Esophagus (tissue), 2 donors: ENCODE results near the gene SULT2A1. TPM values are rescaled to one million over a fixed set of nuclear protein-coding genes. Genes with fewer than 3 reads are reported as not detected.

Experiments used
- H3K27ac ChIP-seq, 2 donors: one replicate each; pipeline ENCODE4 v1.5.1; 2013; ENCODE audit warnings: low read depth in 2 of 2, mild to moderate bottlenecking in 2 of 2, inconsistent platforms in 1 of 2, low read length in 1 of 2, moderate library complexity in 1 of 2
- H3K27me3 ChIP-seq, 2 donors: one replicate each; pipeline ENCODE4 v1.6.1; 2013; ENCODE audit warnings: low read length in 2 of 2, control low read depth in 1 of 2, mild to moderate bottlenecking in 1 of 2; ENCODE audit not compliant: insufficient read depth in 2 of 2, control insufficient read depth in 1 of 2
- H3K36me3 ChIP-seq, 2 donors: one replicate each; pipeline ENCODE4 v1.6.1; 2013; ENCODE audit warnings: low read length in 1 of 2; ENCODE audit not compliant: control insufficient read depth in 2 of 2, insufficient read depth in 2 of 2
- H3K4me1 ChIP-seq, 2 donors: one replicate each; pipeline ENCODE4 v1.6.1; 2013; ENCODE audit warnings: low read length in 1 of 2; ENCODE audit not compliant: control insufficient read depth in 2 of 2, insufficient read depth in 2 of 2
- H3K4me3 ChIP-seq, 2 donors: one replicate each; pipeline ENCODE4 v1.5.1; 2013; ENCODE audit warnings: low read length in 2 of 2, mild to moderate bottlenecking in 2 of 2, low read depth in 1 of 2, moderate library complexity in 1 of 2
- H3K9me3 ChIP-seq, 2 donors: one replicate each; pipeline ENCODE4 v1.6.1; 2013; ENCODE audit warnings: mild to moderate bottlenecking in 2 of 2, low read depth in 1 of 2, low read length in 1 of 2, moderate library complexity in 1 of 2; ENCODE audit not compliant: control insufficient read depth in 2 of 2, insufficient read depth in 1 of 2
- WGBS, 2 donors: extraction: QIAGEN DNeasy Blood & Tissue Kit; methylation state at CpG; one replicate each; pipeline ENCODE4 v1.1.7; 2013; 5-methylcytosine and 5-hydroxymethylcytosine counted together
- polyA plus RNA-seq, 2 donors: library from polyadenylated mRNA; stranded (reverse); fragments of 200-250 nt; gene quantifications; one replicate each; pipeline ENCODE4 v1.2.3, GENCODE V29; 2013
- donor health status: healthy with polysubstance abuse.
- donor health status: Bipolar disorder and iron deficiency.

The SULT2A1 gene
- polyA plus RNA-seq, 2 donors = 0.02 TPM; not detected in 1

- H3K4me1 ChIP-seq = peaks cover 0 to 2% of the 10 kb centered on the region in 2 donors
- peaks cover 0 to 2% of the 10 kb centered on the region in 2 donors for H3K27me3 ChIP-seq
- no peaks in the 10 kb centered on the region for H3K9me3 ChIP-seq
- no peaks in the 10 kb centered on the region for H3K36me3 ChIP-seq
- no peak overlapping the region for H3K4me3 ChIP-seq
- H3K27ac ChIP-seq = no peak overlapping the region
- 4 to 5% methylated on average over 22 of the region's 22 CpGs for WGBS, 2 donors
These were observed 37.2 kb downstream of the SULT2A1 start for GRCh38 chr19:47848823-47849473.

- peaks cover 0 to 2% of the 10 kb centered on the region in 2 donors for H3K27me3 ChIP-seq
These were observed 37.7 kb downstream of the SULT2A1 start for GRCh38 chr19:47848425-47848822.

GRCh38 chr19:47842941-47843340 lies 43.2 kb downstream of the SULT2A1 start:
- no peaks in the 10 kb centered on the region for H3K9me3 ChIP-seq
- H3K36me3 ChIP-seq = no peaks in the 10 kb centered on the region
- no peaks in the 10 kb centered on the region for H3K27me3 ChIP-seq
- H3K4me3 ChIP-seq = no peak overlapping the region
- no peaks in the 10 kb centered on the region for H3K4me1 ChIP-seq
- 63% methylated on average over 5 of the region's 5 CpGs for WGBS, 2 donors
- no peak overlapping the region for H3K27ac ChIP-seq

More at GRCh38 chr19:47848425-47848822, 37.7 kb downstream of the SULT2A1 start:
- WGBS, 2 donors = 50 to 52% methylated on average over 10 of the region's 10 CpGs
- Histone ChIP-seq H3K4me3 (no peak overlapping the region), H3K9me3 (no peaks in the 10 kb centered on the region), H3K4me1 (peaks cover 0 to 2% of the 10 kb centered on the region in 2 donors), H3K27ac (no peak overlapping the region), H3K36me3 (no peaks in the 10 kb centered on the region)

- Histone ChIP-seq H3K36me3 (no peaks in the 10 kb centered on the region), H3K27ac (no peak overlapping the region), H3K27me3 (no peaks in the 10 kb centered on the region), H3K4me3 (no peak overlapping the region), H3K4me1 (no peaks in the 10 kb centered on the region), H3K9me3 (no peaks in the 10 kb centered on the region)
- WGBS, 2 donors = 19 to 25% methylated on average over 10 of the region's 10 CpGs
These were observed 46.2 kb downstream of the SULT2A1 start for GRCh38 chr19:47839913-47840312.

GRCh38 chr19:47839411-47839810 lies 46.7 kb downstream of the SULT2A1 start:
- Histone ChIP-seq H3K36me3 (no peaks in the 10 kb centered on the region), H3K27ac (no peak overlapping the region), H3K4me1 (no peaks in the 10 kb centered on the region), H3K9me3 (no peaks in the 10 kb centered on the region), H3K4me3 (no peak overlapping the region), H3K27me3 (no peaks in the 10 kb centered on the region)
- WGBS, 2 donors = 66 to 73% methylated on average over 16 of the region's 16 CpGs

GRCh38 chr19:47836038-47836437 lies 50.1 kb downstream of the SULT2A1 start:
- Histone ChIP-seq H3K27ac (no peak overlapping the region), H3K36me3 (no peaks in the 10 kb centered on the region), H3K4me3 (no peak overlapping the region), H3K9me3 (no peaks in the 10 kb centered on the region), H3K27me3 (no peaks in the 10 kb centered on the region), H3K4me1 (no peaks in the 10 kb centered on the region)
- 69 to 72% methylated on average over 8 of the region's 8 CpGs for WGBS, 2 donors

- Histone ChIP-seq H3K27me3 (no peaks in the 10 kb centered on the region), H3K4me1 (no peaks in the 10 kb centered on the region), H3K36me3 (no peaks in the 10 kb centered on the region), H3K9me3 (no peaks in the 10 kb centered on the region), H3K27ac (no peak overlapping the region), H3K4me3 (no peak overlapping the region)
- WGBS, 2 donors = 84 to 89% methylated on average over 4 of the region's 4 CpGs
These were observed 53.4 kb downstream of the SULT2A1 start for GRCh38 chr19:47832723-47833122.

GRCh38 chr19:47826800-47827199 lies 59.3 kb downstream of the SULT2A1 start:
- H3K9me3 ChIP-seq = peaks cover 2 to 4% of the 10 kb centered on the region in 2 donors
- H3K4me3 ChIP-seq = no peak overlapping the region
- no peak overlapping the region for H3K27ac ChIP-seq
- no peaks in the 10 kb centered on the region for H3K4me1 ChIP-seq
- H3K27me3 ChIP-seq = peaks cover 0 to 2% of the 10 kb centered on the region in 2 donors
- 89 to 91% methylated on average over 6 of the region's 6 CpGs for WGBS, 2 donors
- H3K36me3 ChIP-seq = no peaks in the 10 kb centered on the region

GRCh38 chr19:47824396-47824795 lies 61.7 kb downstream of the SULT2A1 start:
- no peak overlapping the region for H3K4me3 ChIP-seq
- H3K36me3 ChIP-seq = no peaks in the 10 kb centered on the region
- H3K9me3 ChIP-seq = peaks cover 2 to 4% of the 10 kb centered on the region in 2 donors
- 67 to 80% methylated on average over 6 of the region's 6 CpGs for WGBS, 2 donors
- peaks cover 0 to 11% of the 10 kb centered on the region in 2 donors for H3K27me3 ChIP-seq
- no peak overlapping the region for H3K27ac ChIP-seq
- H3K4me1 ChIP-seq = no peaks in the 10 kb centered on the region

GRCh38 chr19:47821460-47822020 lies 64.6 kb downstream of the SULT2A1 start, which contains the start of gene CRX:
CRX (plus strand) TSS chr19:47821937; CDS start chr19:47834444, 12,507 bp downstream.
- no peak within 1 kb of the TSS for H3K4me3 ChIP-seq
- no peaks in the 10 kb centered on the region for H3K36me3 ChIP-seq
- no peaks in the 10 kb centered on the region for H3K9me3 ChIP-seq
- 36 to 38% methylated on average over 15 of the region's 15 CpGs for WGBS, 2 donors
- H3K4me1 ChIP-seq = no peaks in the 10 kb centered on the region
- no peak within 1 kb of the TSS for H3K27ac ChIP-seq
- peaks cover 0 to 12% of the 10 kb centered on the region in 2 donors for H3K27me3 ChIP-seq
